Middle frontal gyrus (tissue), 1 donor: Measurements from ENCODE around the gene DDI2.
"Not testable (repeated sequence)": the region's sequence is repeated elsewhere in the genome, so short reads cannot be mapped to it uniquely, and the experiment has no call there.

ENCODE experiments used
- DNase-seq: peaks from one replicate; pipeline ENCODE4 v3.0.0-alpha.2; 2015; ENCODE audit warnings: low spot score; ENCODE audit errors: extremely low spot score

Gene DDI2

GRCh38 chr1:15636436-15636835 lies 19.2 kb downstream of the DDI2 start:
- DNase-seq: no peak

DNA sequence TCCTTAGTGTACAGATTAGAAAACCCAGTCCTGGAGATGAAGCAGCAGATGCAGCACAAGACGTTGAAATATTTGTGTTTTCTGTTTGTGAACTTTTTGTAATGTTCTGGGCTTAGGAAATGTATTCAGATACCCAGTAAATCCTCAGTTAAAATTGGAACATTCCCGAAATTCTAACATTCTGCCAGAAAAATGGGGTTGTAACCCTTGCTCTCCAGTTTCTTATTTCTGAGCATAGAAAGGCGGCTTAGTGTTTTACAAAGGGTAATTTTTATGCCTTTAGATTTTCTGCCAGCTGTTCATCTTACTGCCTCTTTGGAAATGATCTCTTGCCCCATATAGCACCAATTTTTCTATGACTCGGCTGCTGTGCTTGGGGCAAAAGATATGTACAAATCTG lies 20.6 kb downstream of the DDI2 start:
- no peak for DNase-seq

DNA sequence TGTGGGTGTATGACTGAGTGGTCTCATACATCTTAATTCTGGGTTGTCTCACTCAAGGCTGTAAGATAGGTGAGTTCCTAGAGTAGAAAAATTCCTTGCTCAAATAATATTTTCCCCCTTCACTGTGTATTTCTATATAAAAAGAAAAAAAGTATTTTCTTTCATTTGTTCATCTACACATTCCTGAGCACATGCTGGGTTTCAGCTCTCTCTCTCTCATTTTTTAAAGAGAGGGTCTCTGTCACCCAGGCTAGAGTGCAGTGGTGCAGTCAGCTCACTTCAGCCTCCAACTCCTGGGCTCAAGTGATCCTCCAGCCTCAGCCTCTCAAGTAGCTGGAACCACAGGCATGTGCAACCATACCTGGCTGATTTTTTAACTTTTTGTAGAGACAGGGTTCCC lies 22.0 kb downstream of the DDI2 start:
- DNase-seq: no peak

GRCh38 chr1:15639931-15640330 lies 22.7 kb downstream of the DDI2 start:
- DNase-seq: no peak

DNA sequence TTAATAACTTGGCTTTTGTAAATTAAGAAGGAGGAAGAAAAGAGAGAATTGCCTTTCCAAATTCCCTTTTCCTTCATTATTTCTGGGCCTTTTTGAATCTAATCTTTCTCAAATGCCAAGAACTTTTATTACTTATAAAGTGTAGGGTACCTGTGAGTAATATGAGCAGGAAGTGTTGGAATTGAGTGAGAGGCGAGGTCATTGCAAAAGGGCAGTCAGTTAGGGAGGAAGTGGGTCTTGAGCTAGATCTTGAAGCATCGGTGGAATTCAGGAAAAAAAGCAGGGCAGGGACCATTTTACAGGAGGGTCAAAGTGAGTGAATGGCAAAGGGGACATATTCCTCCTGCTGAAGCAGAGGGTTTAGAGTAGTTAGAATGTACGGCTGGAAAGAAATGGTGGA lies 23.4 kb downstream of the DDI2 start:
- DNase-seq: no peak

- DNase-seq: no peak
Measured at GRCh38 chr1:15649937-15650336, 32.7 kb downstream of the DDI2 start.

DNA sequence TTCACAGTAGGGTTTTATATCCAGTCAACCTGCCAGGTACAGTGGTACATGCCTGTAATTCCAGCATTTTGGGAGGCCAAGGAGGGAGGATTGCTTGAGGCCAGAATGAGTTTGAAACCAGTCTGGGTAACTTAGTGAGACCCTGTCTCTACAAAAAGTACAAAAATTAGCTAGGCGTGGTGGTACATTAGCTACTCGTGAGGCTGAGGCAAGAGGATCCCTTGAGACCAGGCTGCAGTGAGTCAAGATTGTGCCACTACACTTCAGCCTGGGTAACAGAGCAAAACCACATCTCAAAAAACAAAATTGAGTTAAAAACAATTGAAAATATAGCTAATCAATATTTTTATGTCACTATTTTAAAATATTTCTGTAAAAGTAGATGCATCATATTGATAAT lies 33.2 kb downstream of the DDI2 start:
- no peak for DNase-seq

DNA sequence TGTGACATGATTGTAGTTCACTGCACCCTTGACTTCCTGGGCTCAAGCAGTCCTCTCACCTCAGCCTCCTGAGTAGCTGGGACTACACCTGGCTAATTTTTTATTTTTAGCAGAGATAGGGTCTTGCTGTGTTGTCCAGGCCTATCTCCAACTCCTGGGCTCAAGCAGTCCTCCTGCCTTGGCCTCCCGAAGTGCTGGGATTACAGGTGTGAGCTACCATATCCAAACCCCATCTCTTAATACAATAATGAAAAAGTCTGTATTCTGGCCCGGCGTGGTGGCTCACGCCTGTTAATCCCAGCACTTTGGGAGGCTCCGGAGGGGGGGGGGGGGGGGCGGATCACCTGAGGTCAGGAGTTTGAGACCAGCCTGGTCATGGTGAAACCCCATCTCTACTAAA lies 34.9 kb downstream of the DDI2 start:
- not testable (repeated sequence) for DNase-seq

GRCh38 chr1:15654091-15654690 lies 36.9 kb downstream of the DDI2 start:
- no peak for DNase-seq

- DNase-seq: no peak
Measured at GRCh38 chr1:15656464-15656863, 39.2 kb downstream of the DDI2 start.

DNA sequence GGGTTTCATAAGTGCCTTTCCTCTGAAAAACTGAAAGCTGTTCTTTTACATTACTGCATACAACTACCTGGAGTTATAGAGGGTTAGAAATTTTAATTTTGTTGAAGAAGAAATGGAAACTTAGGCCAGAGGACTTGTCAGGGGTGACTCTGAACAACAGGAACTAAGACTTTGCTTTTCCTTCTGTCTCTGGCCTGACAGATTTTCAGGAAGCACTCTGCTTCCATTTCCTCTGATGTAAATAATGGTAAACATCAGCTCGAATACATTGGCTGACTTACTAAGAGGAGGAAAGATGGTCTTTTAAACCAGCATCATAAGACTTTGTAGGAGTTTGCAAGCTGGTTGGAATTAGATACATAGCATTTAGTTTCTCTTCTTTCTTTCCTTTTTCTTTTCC lies 39.8 kb downstream of the DDI2 start:
- DNase-seq: no peak

GRCh38 chr1:15660151-15660550 lies 42.9 kb downstream of the DDI2 start:
- DNase-seq: no peak

DNA sequence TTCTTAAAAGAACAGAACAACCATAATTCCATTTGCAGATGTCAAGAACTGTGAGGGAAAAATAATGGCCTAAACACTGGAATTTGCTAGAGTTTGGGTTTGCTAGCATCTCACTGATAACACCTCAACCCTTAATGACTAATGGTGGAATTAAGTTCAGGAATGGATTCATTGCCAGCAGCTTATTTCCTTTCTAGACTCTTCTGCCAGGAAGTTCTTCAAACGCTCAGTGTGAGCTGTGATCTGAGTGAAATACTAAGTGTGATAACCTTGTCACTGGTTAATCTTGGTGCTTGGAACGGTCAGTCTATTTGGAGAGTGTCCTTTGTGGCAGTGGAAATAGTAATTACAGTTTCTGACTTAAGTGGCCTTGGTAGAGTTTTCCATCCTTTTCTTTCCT lies 45.2 kb downstream of the DDI2 start:
- no peak for DNase-seq

DNA sequence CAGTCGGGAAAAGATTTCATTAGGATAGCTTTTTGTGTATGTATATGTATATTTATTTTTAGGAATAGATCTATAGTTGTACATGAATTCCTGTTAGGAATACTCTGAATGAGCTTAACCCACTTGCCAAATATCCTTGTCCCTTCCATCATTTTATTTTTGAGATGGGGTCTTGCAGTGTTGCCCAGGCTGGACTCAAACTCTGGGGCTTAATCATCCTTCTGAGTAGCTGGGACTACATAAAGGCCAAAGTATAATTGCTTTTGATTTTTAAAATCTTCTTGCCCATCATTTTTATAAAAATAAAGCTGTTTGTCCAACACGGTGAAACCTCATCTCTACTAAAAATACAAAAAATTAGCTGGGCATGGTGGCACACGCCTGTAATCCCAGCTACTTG lies 46.7 kb downstream of the DDI2 start:
- no peak for DNase-seq

DNA sequence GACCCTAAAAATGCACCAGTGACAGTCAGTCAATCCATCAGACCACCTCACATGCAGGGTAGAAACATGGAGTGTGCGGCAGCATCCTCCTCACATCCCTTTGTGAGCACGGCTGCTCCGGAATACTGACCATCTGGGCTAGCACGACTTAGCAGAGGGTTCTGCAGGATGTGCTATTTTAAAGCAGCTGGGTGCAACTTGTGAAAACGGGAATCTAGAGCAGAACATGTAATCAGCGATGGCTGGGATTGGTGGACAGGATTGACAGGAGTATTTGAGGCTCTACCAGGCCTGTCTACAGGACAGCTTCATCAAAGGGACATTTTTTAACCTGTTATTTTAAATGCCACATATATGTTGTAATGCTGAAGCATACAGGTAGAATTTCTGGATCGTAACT lies 50.1 kb downstream of the DDI2 start:
- DNase-seq: peak; percentile 29

DNA sequence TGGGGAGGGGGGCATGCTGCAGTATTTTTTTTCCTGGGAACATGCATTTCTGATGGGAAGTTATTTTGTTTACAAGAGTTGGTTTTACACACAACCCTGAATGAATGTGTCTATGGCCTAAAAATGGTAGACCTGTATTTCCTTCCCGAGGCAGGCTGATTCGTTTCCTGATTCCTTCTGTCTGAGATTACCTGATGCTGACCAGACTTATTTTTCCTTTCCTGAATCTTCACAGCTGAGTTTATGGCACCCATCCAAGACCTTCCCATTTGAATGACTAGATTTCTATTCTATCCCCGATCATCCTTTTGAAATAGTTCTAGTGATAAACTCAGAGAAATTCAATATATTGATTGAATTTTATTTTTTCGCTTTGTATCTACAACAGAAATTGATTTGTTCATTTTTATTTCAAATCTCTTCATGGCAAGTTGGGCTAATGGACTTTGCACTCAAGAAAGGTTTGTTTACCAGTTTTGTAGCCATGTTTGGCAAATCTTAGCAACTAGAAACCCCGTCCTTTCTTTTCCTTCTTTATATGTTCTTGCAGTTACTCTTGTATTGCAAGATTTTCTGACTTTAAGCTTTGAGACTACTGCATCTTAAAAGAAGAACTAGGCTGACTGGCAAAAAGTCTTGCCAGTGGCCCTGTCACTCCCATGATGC lies 51.0 kb downstream of the DDI2 start:
- DNase-seq: no peak

DNA sequence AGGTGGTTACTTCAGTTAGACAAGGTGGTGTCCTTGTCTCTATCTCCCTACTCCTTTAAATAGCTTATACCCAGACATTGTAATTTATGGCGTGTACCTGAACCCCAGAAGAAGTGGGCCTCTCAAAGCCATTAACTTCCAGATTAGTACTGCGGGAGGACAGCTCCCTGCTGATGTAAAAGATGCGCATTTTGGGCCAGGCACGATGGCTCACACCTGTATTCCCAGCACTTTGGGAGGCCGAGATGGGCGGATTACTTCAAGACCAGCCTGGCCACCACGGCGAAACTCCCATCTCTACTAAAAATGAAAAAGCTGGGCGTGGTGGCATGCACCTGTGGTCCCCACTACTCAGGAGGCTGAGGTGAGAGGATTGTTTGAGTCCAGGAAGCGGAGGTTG lies 51.8 kb downstream of the DDI2 start:
- no peak for DNase-seq

- DNase-seq: no peak
Measured at GRCh38 chr1:15669864-15670263, 52.6 kb downstream of the DDI2 start.

GRCh38 chr1:15671430-15671829 lies 54.2 kb downstream of the DDI2 start:
- no peak for DNase-seq

- DNase-seq: no peak
Measured at GRCh38 chr1:15674386-15675159, 57.3 kb downstream of the DDI2 start.

- DNase-seq: no peak
Measured at GRCh38 chr1:15676010-15676409, 58.8 kb downstream of the DDI2 start.
